Measurements from ENCODE around the gene PXN.

Gene PXN

DNA sequence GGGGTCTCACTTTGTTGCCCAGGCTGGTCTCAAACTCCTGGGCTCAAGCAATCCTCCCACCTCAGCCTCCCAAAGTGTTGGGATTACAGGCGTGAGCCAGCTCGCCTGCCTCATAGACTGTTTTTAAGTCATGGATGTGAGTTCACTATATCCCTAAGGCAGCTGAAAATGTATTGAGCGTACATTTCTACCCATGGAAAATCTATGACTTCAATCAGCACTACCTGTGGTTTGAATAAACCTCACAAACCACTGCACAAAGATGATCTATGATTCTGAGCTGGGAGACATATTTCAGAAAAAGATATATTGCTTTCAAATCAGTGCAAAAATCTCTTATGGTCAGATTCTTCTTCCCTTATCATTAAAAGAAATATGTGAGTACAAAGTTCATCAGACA is 93.5 kb downstream of the PXN start:
- no peak for DNase-seq (ENCODE audit: low read depth in 2 of 2)

DNA sequence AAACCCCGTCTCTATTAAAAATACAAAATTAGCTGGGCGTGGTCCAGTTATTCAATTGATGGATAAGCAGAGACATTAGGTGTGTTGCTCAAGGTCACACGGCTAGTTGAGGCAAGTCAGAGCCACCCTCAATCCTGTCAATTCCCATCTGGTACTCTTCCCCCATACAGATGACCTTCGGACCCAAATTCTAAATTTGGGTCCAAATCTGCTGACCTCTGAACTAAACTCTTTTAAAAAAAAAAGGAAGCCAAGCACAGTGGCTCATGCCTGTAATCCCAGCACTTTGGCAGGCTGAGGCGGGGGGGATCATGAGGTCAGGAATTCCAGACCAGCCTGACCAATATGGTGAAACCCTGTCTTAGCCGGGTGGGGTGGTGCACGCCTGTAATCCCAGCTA is 94.9 kb downstream of the PXN start:
- no peak for DNase-seq (ENCODE audit: low read depth in 2 of 2)

DNA sequence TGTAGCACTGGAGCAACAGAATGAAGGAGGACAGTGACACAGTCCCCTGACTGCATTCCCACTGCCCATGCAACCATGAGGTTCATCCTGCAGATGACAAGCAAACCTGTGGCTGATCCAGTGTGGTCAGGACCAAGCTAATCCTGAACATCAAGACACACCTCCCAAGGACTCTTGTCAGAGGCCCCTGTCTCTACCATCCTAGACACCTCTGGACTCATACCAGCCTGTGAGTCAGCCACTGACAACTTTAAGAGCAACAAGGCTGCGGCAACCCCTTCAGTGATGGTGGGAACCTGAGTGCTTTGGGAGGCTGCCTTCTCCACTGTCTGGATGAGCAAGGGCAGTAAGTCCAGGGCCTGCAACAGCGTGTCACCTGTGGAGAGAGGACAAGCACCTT is 95.6 kb downstream of the PXN start:
- no peak for DNase-seq (ENCODE audit: low read depth in 2 of 2)

DNA sequence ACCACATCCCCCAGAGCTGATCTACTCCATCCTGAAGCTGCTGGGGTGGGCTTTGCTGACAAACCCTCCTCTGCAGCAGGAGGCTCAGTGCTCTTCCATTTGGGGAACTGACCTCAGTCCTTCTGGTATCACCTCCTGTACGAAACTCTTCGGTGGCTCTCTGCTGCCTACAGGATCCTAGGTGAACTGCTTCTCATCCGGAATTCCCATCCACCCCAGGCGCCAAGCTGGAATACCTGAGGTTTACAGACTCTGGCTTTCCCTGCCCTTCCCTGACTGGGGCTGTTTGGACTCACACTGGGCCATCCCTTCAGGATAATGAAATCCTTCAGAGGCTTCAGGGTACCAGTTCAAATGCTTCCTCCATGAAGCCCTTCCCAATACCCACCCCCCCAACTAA is 97.2 kb downstream of the PXN start:
- DNase-seq (ENCODE audit: low read depth in 2 of 2): no peak

DNA sequence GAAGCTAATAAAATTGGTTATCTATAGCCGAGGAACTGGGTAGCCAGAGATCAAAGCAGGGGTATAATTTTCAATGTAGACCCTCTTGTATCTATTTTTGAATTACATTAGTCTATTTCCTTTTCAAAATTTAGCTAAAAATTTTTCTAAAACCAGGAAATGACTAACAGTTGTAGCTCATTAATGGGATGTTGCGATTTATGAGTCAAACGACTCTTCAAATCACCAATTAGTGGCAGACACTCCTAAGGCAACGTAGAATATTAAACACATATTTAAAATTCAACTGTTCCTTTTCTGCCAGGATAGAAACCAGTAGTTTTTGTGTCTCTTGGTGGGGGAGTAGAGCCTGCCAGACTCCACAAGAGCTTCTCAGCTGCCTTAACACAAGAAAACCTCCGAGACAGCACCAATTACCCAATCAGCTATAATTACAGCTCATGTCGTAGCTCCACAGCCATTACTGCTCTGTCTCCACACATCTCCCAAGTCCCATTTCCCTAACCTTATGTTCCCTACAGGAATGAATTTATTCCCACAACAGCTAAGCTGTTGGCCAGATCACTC is 97.9 kb downstream of the PXN start:
- no peak for DNase-seq (ENCODE audit: low read depth in 2 of 2)

DNA sequence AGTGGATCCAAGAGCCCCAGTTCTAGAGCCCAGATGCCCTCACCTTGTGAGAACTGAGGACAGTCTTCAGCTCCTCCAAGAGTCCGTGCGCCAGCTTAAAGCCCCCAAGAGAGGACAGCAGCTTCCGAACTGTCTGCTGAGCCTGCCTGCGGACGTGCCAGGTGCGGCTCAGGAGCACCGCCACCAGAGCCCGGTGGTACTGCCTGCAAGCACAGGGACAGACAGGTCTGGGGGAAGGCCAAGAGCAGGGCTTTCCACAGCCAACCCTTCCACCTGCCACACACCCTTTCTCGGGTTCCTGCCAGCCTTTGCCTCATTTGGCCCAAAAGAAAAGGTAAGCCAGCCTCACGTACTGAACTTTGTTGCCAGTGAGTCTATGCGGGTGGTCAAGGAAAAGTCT is 101.2 kb downstream of the PXN start:
- no peak for DNase-seq (ENCODE audit: low read depth in 2 of 2)

DNA sequence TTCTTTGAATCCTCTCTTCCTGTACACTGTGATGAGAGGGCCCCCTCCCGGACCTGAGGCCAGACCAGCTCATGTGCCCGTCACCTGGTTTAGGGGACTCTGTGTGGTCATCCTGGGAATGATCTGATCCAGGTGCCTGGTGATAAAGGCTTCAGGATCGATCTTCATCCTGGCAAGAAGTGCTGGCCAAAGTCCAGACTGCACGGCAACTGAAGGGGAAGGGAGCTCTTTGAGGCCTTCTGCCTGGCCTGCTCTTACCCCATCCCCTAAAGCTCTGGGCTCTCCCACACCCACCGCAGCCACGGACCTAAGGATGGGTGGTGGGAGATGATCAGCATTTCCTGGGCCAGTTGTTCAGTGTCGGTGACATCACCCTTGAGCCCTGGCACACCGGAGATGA is 102.8 kb downstream of the PXN start:
- no peak for DNase-seq (ENCODE audit: low read depth in 2 of 2)

DNA sequence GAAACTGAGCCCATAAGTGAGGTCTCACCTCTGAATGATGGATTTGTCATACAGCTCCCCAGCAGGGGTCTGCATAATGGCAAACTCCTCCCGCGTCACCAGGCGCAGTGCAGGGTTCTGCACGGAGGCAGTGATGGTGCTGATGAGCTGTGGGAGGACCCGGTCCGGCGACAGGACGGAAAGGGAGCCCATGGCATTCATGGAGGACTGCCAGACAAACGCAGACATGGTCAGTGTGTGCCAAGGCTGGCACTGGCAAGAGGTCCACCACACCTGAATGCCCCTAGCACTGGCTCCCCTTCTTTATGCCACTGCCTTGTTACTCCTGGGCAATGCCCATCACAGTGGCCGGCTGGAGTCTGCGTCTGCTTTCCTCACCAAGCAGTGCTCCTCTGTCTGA is 103.7 kb downstream of the PXN start:
- DNase-seq (ENCODE audit: low read depth in 2 of 2): no peak

All from stimulated activated CD4-positive, alpha-beta T cell treated with anti-CD3 and anti-CD28 coated beads, Interleukin-12 subunit alpha, Interleukin-12 subunit beta, amount 100 ng/mL, for 24 hours (primary cell).